Measurements from ENCODE around the gene PDIA3.

- no peak for TF ChIP-seq EZH2phosphoT487 (IDR thresholded peaks at IDR 0.05; ENCODE audit: borderline replicate concordance, low read depth, low read length)
- TF ChIP-seq, protein P1, sequence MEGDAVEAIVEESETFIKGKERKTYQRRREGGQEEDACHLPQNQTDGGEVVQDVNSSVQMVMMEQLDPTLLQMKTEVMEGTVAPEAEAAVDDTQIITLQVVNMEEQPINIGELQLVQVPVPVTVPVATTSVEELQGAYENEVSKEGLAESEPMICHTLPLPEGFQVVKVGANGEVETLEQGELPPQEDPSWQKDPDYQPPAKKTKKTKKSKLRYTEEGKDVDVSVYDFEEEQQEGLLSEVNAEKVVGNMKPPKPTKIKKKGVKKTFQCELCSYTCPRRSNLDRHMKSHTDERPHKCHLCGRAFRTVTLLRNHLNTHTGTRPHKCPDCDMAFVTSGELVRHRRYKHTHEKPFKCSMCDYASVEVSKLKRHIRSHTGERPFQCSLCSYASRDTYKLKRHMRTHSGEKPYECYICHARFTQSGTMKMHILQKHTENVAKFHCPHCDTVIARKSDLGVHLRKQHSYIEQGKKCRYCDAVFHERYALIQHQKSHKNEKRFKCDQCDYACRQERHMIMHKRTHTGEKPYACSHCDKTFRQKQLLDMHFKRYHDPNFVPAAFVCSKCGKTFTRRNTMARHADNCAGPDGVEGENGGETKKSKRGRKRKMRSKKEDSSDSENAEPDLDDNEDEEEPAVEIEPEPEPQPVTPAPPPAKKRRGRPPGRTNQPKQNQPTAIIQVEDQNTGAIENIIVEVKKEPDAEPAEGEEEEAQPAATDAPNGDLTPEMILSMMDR (conservative IDR thresholded peaks at IDR 0.05; ENCODE audit: low read length) = no peak
These were observed 32.8 kb downstream of the PDIA3 start for GRCh38 chr15:43779016-43779415.

Measured in OCI-LY7 (cell line).